PC-3 (cell line): ENCODE results near the gene S100A3. TPM values are rescaled to one million over a fixed set of nuclear protein-coding genes. Genes with fewer than 3 reads are reported as not detected.

Experiments
- ATAC-seq: fragments of 200-7000 bp; cut with Tn5 transposase; 2 replicates; pipeline ENCODE4 v1.9.1; 2020; ENCODE audit warnings: mild to moderate bottlenecking, moderate library complexity
- BruUV-seq: library from RNA; stranded (reverse); fragments of 400-500 nt; replicated peaks from 2 replicates; lab custom pipeline; 2021; lab: Mats Ljungman, UMichigan
- CTCF ChIA-PET: fragments of 300-600 bp; sonication (Branson Sonifier 250); formaldehyde crosslinking; loops from one replicate; lab custom pipeline; 2022; ENCODE audit warnings: antibody characterized with exemption; lab: Charles Lee
- POLR2A ChIA-PET: fragments of 300-600 bp; sonication (Branson Sonifier 250); formaldehyde crosslinking; loops from one replicate; lab custom pipeline; 2022; ENCODE audit warnings: antibody characterized with exemption; ENCODE audit not compliant: unreplicated experiment; lab: Charles Lee
- DNase-seq: peaks from one replicate; pipeline ENCODE4 v3.0.0-alpha.2; 2015
- H2AFZ ChIP-seq: fragments of 300-600 bp; sonication (generic); 2 replicates; pipeline ENCODE4 v1.6.0; 2016; ENCODE audit warnings: antibody characterized with exemption, low read length
- H3F3A ChIP-seq: fragments of 300-600 bp; sonication (generic); one replicate; pipeline ENCODE4 v1.6.0; 2017; ENCODE audit warnings: antibody characterized with exemption, low read length, control low read depth, mild to moderate bottlenecking; ENCODE audit not compliant: unreplicated experiment
- H3K27ac ChIP-seq: fragments of 300-600 bp; sonication (generic); 2 replicates; pipeline ENCODE4 v1.5.1; 2016; ENCODE audit warnings: mild to moderate bottlenecking, low read length
- H3K27me3 ChIP-seq: fragments of 300-600 bp; sonication (generic); 2 replicates; pipeline ENCODE4 v1.6.1; 2016; ENCODE audit warnings: low read length, mixed read lengths
- H3K36me3 ChIP-seq: fragments of 300-600 bp; sonication (generic); 2 replicates; pipeline ENCODE4 v1.6.1; 2016; ENCODE audit warnings: low read depth, mixed run types, low read length, mixed read lengths
- H3K4me1 ChIP-seq: fragments of 300-600 bp; sonication (generic); 2 replicates; pipeline ENCODE4 v1.5.1; 2016; ENCODE audit warnings: low read length; ENCODE audit not compliant: insufficient read depth
- H3K4me2 ChIP-seq: fragments of 300-600 bp; sonication (generic); 2 replicates; pipeline ENCODE4 v1.6.0; 2016; ENCODE audit warnings: low read length
- H3K4me3 ChIP-seq: fragments of 300-600 bp; sonication (generic); 2 replicates; pipeline ENCODE4 v1.5.1; 2016; ENCODE audit warnings: mild to moderate bottlenecking, low read length, mixed read lengths
- H3K79me2 ChIP-seq: fragments of 300-600 bp; sonication (generic); 2 replicates; pipeline ENCODE4 v1.6.1; 2017; ENCODE audit warnings: low read length, mixed read lengths
- H3K9ac ChIP-seq: fragments of 300-600 bp; sonication (generic); 2 replicates; pipeline ENCODE4 v1.6.0; 2016; ENCODE audit warnings: mild to moderate bottlenecking, low read length
- H3K9me2 ChIP-seq: fragments of 300-600 bp; sonication (generic); replicated peaks from 2 replicates; pipeline ENCODE4 v1.6.1; 2016; ENCODE audit warnings: mixed run types, low read length, mixed read lengths
- H3K9me3 ChIP-seq: fragments of 300-600 bp; sonication (generic); 2 replicates; pipeline ENCODE4 v1.6.1; 2016; ENCODE audit warnings: low read length, mixed read lengths
- H4K20me1 ChIP-seq: fragments of 300-600 bp; sonication (generic); 2 replicates; pipeline ENCODE4 v1.6.1; 2016; ENCODE audit warnings: low read length, mixed read lengths
- EZH2 ChIP-seq: fragments of 300-600 bp; sonication (generic); IDR thresholded peaks from one replicate; pipeline ENCODE4 v1.6.1; 2017; ENCODE audit warnings: antibody characterized with exemption, mild to moderate bottlenecking, low read length; ENCODE audit not compliant: unreplicated experiment
- EZH2phosphoT487 ChIP-seq: fragments of 300-600 bp; sonication (generic); IDR thresholded peaks from 2 replicates; pipeline ENCODE4 v1.6.1; 2018; ENCODE audit warnings: mild to moderate bottlenecking, antibody characterized with exemption, low read length, borderline replicate concordance
- intact Hi-C: fragments of 100-400 bp; cut with micrococcal nuclease; formaldehyde crosslinking; loops from 2 replicates; pipeline ENCODE4 v1.9.0; 2023
- total RNA-seq: library from RNA; depleted of rRNA; stranded (reverse); fragments of >200 nt; gene quantifications from 2 replicates; pipeline ENCODE4 v1.2.3, GENCODE V29; 2014
- TF ChIP-seq, protein P1 (sequence below): fragments of 300-600 bp; sonication (generic); conservative IDR thresholded peaks from 2 replicates; pipeline ENCODE4 v1.5.1; 2017; ENCODE audit warnings: antibody characterized with exemption, low read depth, mild to moderate bottlenecking, low read length

S100A3 gene
- total RNA-seq, 1 experiment from 2014 or later = 4.6 TPM

DNA sequence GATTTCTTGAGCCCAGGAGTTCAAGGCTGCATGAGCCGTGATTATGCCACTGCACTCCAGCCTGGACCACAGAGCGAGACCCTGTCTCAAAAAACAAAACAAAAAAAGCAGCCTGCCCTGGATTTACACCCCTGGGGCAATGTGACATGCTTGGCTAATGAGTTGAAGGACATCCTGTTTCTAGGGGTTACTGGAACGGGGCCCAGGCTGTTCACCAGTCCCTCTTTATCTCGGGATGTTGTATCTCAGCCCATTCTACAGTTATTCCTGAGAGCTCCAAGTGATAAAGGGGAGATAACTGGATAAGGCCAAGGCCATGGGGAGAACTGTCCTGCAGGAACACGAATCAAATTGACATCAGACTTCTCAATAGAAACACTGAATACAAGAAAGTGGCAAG lies 38.3 kb upstream of the S100A3 start:
- POLR2A ChIA-PET = no interaction called here
- TF ChIP-seq, protein P1, sequence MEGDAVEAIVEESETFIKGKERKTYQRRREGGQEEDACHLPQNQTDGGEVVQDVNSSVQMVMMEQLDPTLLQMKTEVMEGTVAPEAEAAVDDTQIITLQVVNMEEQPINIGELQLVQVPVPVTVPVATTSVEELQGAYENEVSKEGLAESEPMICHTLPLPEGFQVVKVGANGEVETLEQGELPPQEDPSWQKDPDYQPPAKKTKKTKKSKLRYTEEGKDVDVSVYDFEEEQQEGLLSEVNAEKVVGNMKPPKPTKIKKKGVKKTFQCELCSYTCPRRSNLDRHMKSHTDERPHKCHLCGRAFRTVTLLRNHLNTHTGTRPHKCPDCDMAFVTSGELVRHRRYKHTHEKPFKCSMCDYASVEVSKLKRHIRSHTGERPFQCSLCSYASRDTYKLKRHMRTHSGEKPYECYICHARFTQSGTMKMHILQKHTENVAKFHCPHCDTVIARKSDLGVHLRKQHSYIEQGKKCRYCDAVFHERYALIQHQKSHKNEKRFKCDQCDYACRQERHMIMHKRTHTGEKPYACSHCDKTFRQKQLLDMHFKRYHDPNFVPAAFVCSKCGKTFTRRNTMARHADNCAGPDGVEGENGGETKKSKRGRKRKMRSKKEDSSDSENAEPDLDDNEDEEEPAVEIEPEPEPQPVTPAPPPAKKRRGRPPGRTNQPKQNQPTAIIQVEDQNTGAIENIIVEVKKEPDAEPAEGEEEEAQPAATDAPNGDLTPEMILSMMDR = no peak
- TF ChIP-seq EZH2phosphoT487 = no peak
- no peak for TF ChIP-seq EZH2

DNA sequence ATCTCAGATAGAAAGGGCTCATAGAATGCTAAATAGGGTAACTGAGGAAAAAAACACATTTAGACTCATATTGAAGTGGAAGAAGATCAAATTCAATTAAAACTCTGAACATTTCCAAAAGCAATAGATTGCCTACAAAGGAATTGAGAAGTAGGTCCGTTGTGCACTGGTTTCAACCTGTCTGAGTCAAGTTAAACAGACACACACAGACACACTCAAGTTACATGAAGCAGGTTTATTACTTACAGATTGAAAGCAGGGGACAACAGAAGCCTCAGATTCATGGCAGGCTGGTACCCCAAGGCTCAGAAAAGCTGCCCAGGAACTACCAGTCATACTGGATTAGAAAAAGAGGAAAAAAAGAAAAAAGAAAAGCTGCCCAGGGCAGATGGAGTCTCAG lies 37.3 kb upstream of the S100A3 start:
- H3K9ac ChIP-seq = no peak overlapping the region
- H3K79me2 ChIP-seq = no peaks in the 10 kb centered on the region
- TF ChIP-seq, protein P1 = no peak
- no peaks in the 10 kb centered on the region for H3K9me2 ChIP-seq
- H2AFZ ChIP-seq = no peak overlapping the region
- no peak for DNase-seq
- H3K4me1 ChIP-seq = peaks cover 10% of the 10 kb centered on the region
- no peaks in the 10 kb centered on the region for H3K27me3 ChIP-seq
- H3K36me3 ChIP-seq = no peaks in the 10 kb centered on the region
- ChIA-PET POLR2A (interaction anchor here (0.6 kb wide), 1 partner anchor 18 kb away, joined by 3 read pairs; no protein-coding TSS in a partner anchor), CTCF (no interaction called here)
- intact Hi-C loops = no loop called here
- no peaks in the 10 kb centered on the region for H4K20me1 ChIP-seq
- no peak overlapping the region for H3K4me2 ChIP-seq
- peak; percentile 59 for ATAC-seq
- H3K4me3 ChIP-seq = no peak overlapping the region
- BruUV-seq = no TSS peak
- H3F3A ChIP-seq = no peaks in the 10 kb centered on the region
- no peak overlapping the region for H3K27ac ChIP-seq
- no peaks in the 10 kb centered on the region for H3K9me3 ChIP-seq

More for the DNA sequence above, 38.3 kb upstream of the S100A3 start:
- Histone ChIP-seq H4K20me1 (no peaks in the 10 kb centered on the region), H3K79me2 (no peaks in the 10 kb centered on the region), H3K4me1 (peaks cover 10% of the 10 kb centered on the region), H3K4me3 (no peak overlapping the region), H3K9me3 (no peaks in the 10 kb centered on the region), H3K27me3 (no peaks in the 10 kb centered on the region), H2AFZ (no peak overlapping the region), H3K4me2 (no peak overlapping the region), H3K36me3 (no peaks in the 10 kb centered on the region), H3K9me2 (no peaks in the 10 kb centered on the region), H3F3A (no peaks in the 10 kb centered on the region), H3K27ac (no peak overlapping the region), H3K9ac (no peak overlapping the region)
- DNase-seq (peak; percentile 24), ATAC-seq (peak; percentile 53; the same call in 1 of the 2 replicates)
- BruUV-seq = no TSS peak
- CTCF ChIA-PET = no interaction called here
- intact Hi-C loops = no loop called here

DNA sequence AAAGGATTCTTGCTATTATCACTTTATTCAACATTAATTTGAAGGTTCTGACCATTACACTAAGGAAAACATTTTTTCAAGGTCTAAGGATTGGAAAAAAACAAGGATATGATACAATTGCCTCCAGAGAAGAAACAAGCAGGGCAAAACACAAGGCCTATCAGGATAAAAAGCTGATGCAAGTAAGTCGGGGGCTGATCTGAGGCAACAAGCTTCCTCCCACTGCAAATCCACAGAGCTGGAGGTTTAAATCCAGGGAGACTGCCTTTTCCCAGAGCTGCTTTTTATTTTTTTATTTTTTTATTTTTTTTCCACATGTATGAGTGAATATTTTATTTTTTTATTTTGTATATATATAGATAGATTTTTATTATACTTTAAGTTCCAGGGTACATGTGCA lies 35.9 kb upstream of the S100A3 start:
- Histone ChIP-seq H3K36me3 (no peaks in the 10 kb centered on the region), H2AFZ (no peak overlapping the region), H3K4me3 (no peak overlapping the region), H3K9me3 (no peaks in the 10 kb centered on the region), H3K79me2 (no peaks in the 10 kb centered on the region), H3K27ac (no peak overlapping the region), H3K9me2 (no peaks in the 10 kb centered on the region), H3K4me1 (peaks cover 10% of the 10 kb centered on the region), H3F3A (no peaks in the 10 kb centered on the region), H3K9ac (no peak overlapping the region), H3K4me2 (no peak overlapping the region), H4K20me1 (no peaks in the 10 kb centered on the region), H3K27me3 (no peaks in the 10 kb centered on the region)
- ChIA-PET POLR2A (no interaction called here), CTCF (no interaction called here)
- no peak for TF ChIP-seq EZH2
- no peak for TF ChIP-seq EZH2phosphoT487
- TF ChIP-seq, protein P1 = no peak
- DNase-seq (no peak), ATAC-seq (no peak)
- intact Hi-C loops = no loop called here
- no TSS peak for BruUV-seq
